ENCODE measurements around the gene ABCC11.

DNA sequence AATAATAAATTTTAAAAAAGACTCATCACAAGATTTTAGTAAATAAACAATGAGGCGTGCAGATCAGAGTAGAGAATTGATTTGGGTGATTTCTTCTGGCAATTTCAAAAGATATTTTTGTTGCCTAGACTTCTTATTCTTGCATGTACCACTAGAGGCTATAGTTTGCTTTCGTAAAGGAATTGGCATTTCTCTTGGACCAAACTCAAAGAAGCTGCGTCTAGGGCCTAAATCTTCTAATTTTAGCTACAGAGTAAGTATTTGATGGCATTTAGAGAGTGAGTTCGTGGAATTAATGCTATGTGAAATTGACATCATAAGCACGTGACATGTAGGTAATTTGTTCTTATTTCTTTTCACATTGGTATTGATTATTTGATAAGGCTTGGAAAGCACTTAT is 24.4 kb upstream of the ABCC11 start:
- TF ChIP-seq, protein P1, sequence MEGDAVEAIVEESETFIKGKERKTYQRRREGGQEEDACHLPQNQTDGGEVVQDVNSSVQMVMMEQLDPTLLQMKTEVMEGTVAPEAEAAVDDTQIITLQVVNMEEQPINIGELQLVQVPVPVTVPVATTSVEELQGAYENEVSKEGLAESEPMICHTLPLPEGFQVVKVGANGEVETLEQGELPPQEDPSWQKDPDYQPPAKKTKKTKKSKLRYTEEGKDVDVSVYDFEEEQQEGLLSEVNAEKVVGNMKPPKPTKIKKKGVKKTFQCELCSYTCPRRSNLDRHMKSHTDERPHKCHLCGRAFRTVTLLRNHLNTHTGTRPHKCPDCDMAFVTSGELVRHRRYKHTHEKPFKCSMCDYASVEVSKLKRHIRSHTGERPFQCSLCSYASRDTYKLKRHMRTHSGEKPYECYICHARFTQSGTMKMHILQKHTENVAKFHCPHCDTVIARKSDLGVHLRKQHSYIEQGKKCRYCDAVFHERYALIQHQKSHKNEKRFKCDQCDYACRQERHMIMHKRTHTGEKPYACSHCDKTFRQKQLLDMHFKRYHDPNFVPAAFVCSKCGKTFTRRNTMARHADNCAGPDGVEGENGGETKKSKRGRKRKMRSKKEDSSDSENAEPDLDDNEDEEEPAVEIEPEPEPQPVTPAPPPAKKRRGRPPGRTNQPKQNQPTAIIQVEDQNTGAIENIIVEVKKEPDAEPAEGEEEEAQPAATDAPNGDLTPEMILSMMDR (IDR thresholded peaks at IDR 0.05) = no peak
- no peak for TF ChIP-seq EZH2 (IDR thresholded peaks at IDR 0.05)

Data from neural progenitor cell (in vitro differentiated cells).